Common myeloid progenitor, CD34-positive (primary cell): ENCODE measurements around the gene GDF10.

Experiments
- CTCF ChIA-PET: fragments of 350-600 bp; sonication (Branson Sonifier 250); formaldehyde crosslinking; loops from one replicate; lab custom pipeline; 2021; ENCODE audit warnings: antibody characterized with exemption; lab: Charles Lee
- POLR2A ChIA-PET: fragments of 350-600 bp; sonication (Branson Sonifier 250); formaldehyde crosslinking; loops from one replicate; lab custom pipeline; 2021; ENCODE audit warnings: antibody characterized with exemption; lab: Charles Lee
- DNase-seq, 3 donors: peaks; one replicate each; pipeline versions ENCODE4 v3.0.0 to v3.0.0-alpha.2; 2013
- H3K27ac ChIP-seq, 2 experiments: 1 replicate in 1 of 2; 2 replicates in 1 of 2; pipeline ENCODE4 v1.7.0; 2013; ENCODE audit warnings: inconsistent platforms in 2 of 2, low read length in 2 of 2, mild to moderate bottlenecking in 2 of 2, low read depth in 1 of 2, moderate library complexity in 1 of 2; ENCODE audit not compliant: severe bottlenecking in 2 of 2, insufficient read depth in 1 of 2, poor library complexity in 1 of 2
- H3K27me3 ChIP-seq, 5 experiments: replicated peaks in 2 of 5; 1 replicate in 3 of 5; 2 replicates in 2 of 5; pipeline versions ENCODE4 v1.6.1 to v1.7.0; 2013; ENCODE audit warnings: low read length in 4 of 5, mild to moderate bottlenecking in 2 of 5, moderate library complexity in 2 of 5, inconsistent platforms in 1 of 5; ENCODE audit not compliant: insufficient read depth in 5 of 5, control insufficient read depth in 4 of 5
- H3K36me3 ChIP-seq, 4 experiments: 1 replicate in 2 of 4; 2 replicates in 2 of 4; pipeline versions ENCODE4 v1.6.1 to v1.7.0; 2013; ENCODE audit warnings: low read length in 3 of 4, control low read depth in 1 of 4, mild to moderate bottlenecking in 1 of 4; ENCODE audit not compliant: control insufficient read depth in 4 of 4, insufficient read depth in 4 of 4
- H3K4me1 ChIP-seq, 4 experiments: 1 replicate in 3 of 4; 2 replicates in 1 of 4; pipeline versions ENCODE4 v1.6.1 to v1.7.1; 2013; ENCODE audit warnings: low read length in 3 of 4, mild to moderate bottlenecking in 3 of 4, control low read depth in 1 of 4, inconsistent platforms in 1 of 4, moderate library complexity in 1 of 4; ENCODE audit not compliant: control insufficient read depth in 4 of 4, insufficient read depth in 4 of 4; ENCODE audit errors: control extremely low read depth in 1 of 4
- H3K4me3 ChIP-seq, 7 experiments: 1 replicate in 4 of 7; 2 replicates in 3 of 7; pipeline versions ENCODE4 v1.5.1 to v1.7.0; 2013; ENCODE audit warnings: mild to moderate bottlenecking in 7 of 7, low read length in 6 of 7, moderate library complexity in 6 of 7, inconsistent platforms in 2 of 7, low read depth in 2 of 7, control low read depth in 1 of 7; ENCODE audit not compliant: insufficient read depth in 4 of 7, control insufficient read depth in 1 of 7; ENCODE audit errors: extremely low read depth in 1 of 7
- H3K9me3 ChIP-seq, 5 experiments: 1 replicate in 4 of 5; 2 replicates in 1 of 5; pipeline versions ENCODE4 v1.6.1 to v1.7.1; 2013; ENCODE audit warnings: low read length in 4 of 5, mild to moderate bottlenecking in 2 of 5, inconsistent platforms in 1 of 5, low read depth in 1 of 5, moderate library complexity in 1 of 5; ENCODE audit not compliant: control insufficient read depth in 4 of 5, insufficient read depth in 2 of 5; ENCODE audit errors: control extremely low read depth in 1 of 5
- WGBS: methylation state at CpG from one replicate; pipeline ENCODE4 v1.1.5; 2013; ENCODE audit not compliant: insufficient coverage; 5-methylcytosine and 5-hydroxymethylcytosine counted together

The GDF10 gene

GRCh38 chr10:47296156-47296894, 3.7 kb upstream of the GDF10 start:
- Histone ChIP-seq H3K36me3 (no peaks in the 10 kb centered on the region), H3K4me1 (peaks cover 0 to 14% (median 12%) of the 10 kb centered on the region in 4 experiments), H3K9me3 (no peaks in the 10 kb centered on the region), H3K27me3 (peaks cover 0 to 69% (median 28%) of the 10 kb centered on the region in 5 experiments), H3K4me3 (no peak overlapping the region), H3K27ac (no peak overlapping the region)
- ChIA-PET CTCF (interaction anchor here (0.6 to 3.0 kb wide), 6 partner anchors 10 to 251 kb away, joined by 3 to 10 read pairs (median 4); no protein-coding TSS in a partner anchor), POLR2A (no interaction called here)
- 33% methylated on average over 11 of the region's 12 CpGs for WGBS
- DNase-seq = no peak

GRCh38 chr10:47296941-47297340, 3.1 kb upstream of the GDF10 start:
- DNase-seq = no peak
- 93% methylated on average over 1 of the region's 1 CpG for WGBS
- POLR2A ChIA-PET = no interaction called here
- CTCF ChIA-PET = interaction anchor here (0.6 to 3.0 kb wide), 7 partner anchors 9 to 251 kb away, joined by 3 to 10 read pairs (median 4); no protein-coding TSS in a partner anchor
- Histone ChIP-seq H3K27ac (no peak overlapping the region), H3K4me1 (peaks cover 0 to 14% (median 12%) of the 10 kb centered on the region in 4 experiments), H3K4me3 (no peak overlapping the region), H3K9me3 (no peaks in the 10 kb centered on the region), H3K27me3 (peaks cover 0 to 75% (median 34%) of the 10 kb centered on the region in 5 experiments), H3K36me3 (no peaks in the 10 kb centered on the region)

GRCh38 chr10:47297866-47298540, 2.0 kb upstream of the GDF10 start:
- H3K9me3 ChIP-seq = no peaks in the 10 kb centered on the region
- POLR2A ChIA-PET = no interaction called here
- no peaks in the 10 kb centered on the region for H3K36me3 ChIP-seq
- H3K27me3 ChIP-seq = peaks cover 0 to 80% (median 40%) of the 10 kb centered on the region in 5 experiments
- H3K27ac ChIP-seq = no peak overlapping the region
- no peak overlapping the region for H3K4me3 ChIP-seq
- DNase-seq = no peak
- H3K4me1 ChIP-seq = peaks cover 0 to 14% (median 12%) of the 10 kb centered on the region in 4 experiments
- whole genome bisulfite sequencing = 94% methylated on average over 5 of the region's 12 CpGs
- CTCF ChIA-PET = interaction anchor here (0.8 to 3.0 kb wide), 6 partner anchors 8 to 252 kb away, joined by 3 to 10 read pairs (median 4); no protein-coding TSS in a partner anchor

GRCh38 chr10:47298715-47299114, 1.3 kb upstream of the GDF10 start:
- CTCF ChIA-PET = interaction anchor here (0.8 to 3.0 kb wide), 4 partner anchors 9 to 38 kb away, joined by 3 to 10 read pairs (median 3); no protein-coding TSS in a partner anchor
- DNase-seq = no peak
- Histone ChIP-seq H3K27ac (no peak overlapping the region), H3K27me3 (peaks cover 0 to 80% (median 37%) of the 10 kb centered on the region in 5 experiments), H3K9me3 (no peaks in the 10 kb centered on the region), H3K36me3 (no peaks in the 10 kb centered on the region), H3K4me1 (peaks cover 0 to 14% (median 12%) of the 10 kb centered on the region in 4 experiments), H3K4me3 (no peak overlapping the region)
- 100% methylated on average over 1 of the region's 1 CpG for WGBS
- POLR2A ChIA-PET = no interaction called here

- Histone ChIP-seq H3K9me3 (no peaks in the 10 kb centered on the region), H3K27ac (no peak overlapping the region), H3K27me3 (peaks cover 0 to 69% (median 35%) of the 10 kb centered on the region in 5 experiments), H3K36me3 (no peaks in the 10 kb centered on the region), H3K4me1 (peaks cover 0 to 21% (median 15%) of the 10 kb centered on the region in 4 experiments), H3K4me3 (peak overlapping the region; percentile 2 to 70 (median 51))
- WGBS = 2% methylated on average over 47 of the region's 57 CpGs
- peak in 1 of 3 donors; percentile 28 for DNase-seq
- ChIA-PET POLR2A (no interaction called here), CTCF (no interaction called here)
Measured at GRCh38 chr10:47300429-47300931, 483 bp downstream of the GDF10 start.

- no peak overlapping the region for H3K4me3 ChIP-seq
- POLR2A ChIA-PET = no interaction called here
- no peak overlapping the region for H3K27ac ChIP-seq
- CTCF ChIA-PET = interaction anchor here (0.8 to 1.9 kb wide), 5 partner anchors 9 to 136 kb away, joined by 3 to 6 read pairs (median 3); no protein-coding TSS in a partner anchor
- H3K36me3 ChIP-seq = no peaks in the 10 kb centered on the region
- WGBS = 100% methylated on average over 2 of the region's 2 CpGs
- H3K4me1 ChIP-seq = peaks cover 0 to 34% (median 21%) of the 10 kb centered on the region in 4 experiments
- no peak for DNase-seq
- no peaks in the 10 kb centered on the region for H3K9me3 ChIP-seq
- peaks cover 0 to 55% (median 40%) of the 10 kb centered on the region in 5 experiments for H3K27me3 ChIP-seq
Measured at GRCh38 chr10:47301833-47302232, 1.8 kb downstream of the GDF10 start.
